Measurements from ENCODE around the gene VASP.
"Not testable (repeated sequence)": the region's sequence is repeated elsewhere in the genome, so short reads cannot be mapped to it uniquely, and the experiment has no call there.

The VASP gene

GRCh38 chr19:45497791-45498190 lies 9.5 kb upstream of the VASP start:
- DNase-seq (ENCODE audit: low read depth), result no peak

- DNase-seq (ENCODE audit: low read depth), result no peak
Observed at GRCh38 chr19:45498411-45499195, 8.7 kb upstream of the VASP start, which contains the start of gene PPM1N. Gene PPM1N, plus strand, starts transcription at chr19:45498443. Its CDS starts 30 bp downstream, at chr19:45498473.

GRCh38 chr19:45499196-45500180 lies 7.8 kb upstream of the VASP start:
- DNase-seq (ENCODE audit: low read depth), result peak; percentile 22

GRCh38 chr19:45500918-45501729 lies 6.2 kb upstream of the VASP start:
- DNase-seq (ENCODE audit: low read depth), result no peak

- no peak for DNase-seq (ENCODE audit: low read depth)
Observed at GRCh38 chr19:45501730-45502014, 5.6 kb upstream of the VASP start.

- DNase-seq (ENCODE audit: low read depth), result no peak
Observed at GRCh38 chr19:45502111-45502510, 5.2 kb upstream of the VASP start.

- no peak for DNase-seq (ENCODE audit: low read depth)
Observed at GRCh38 chr19:45503909-45504308, 3.4 kb upstream of the VASP start.

GRCh38 chr19:45505151-45505995 lies 1.9 kb upstream of the VASP start:
- no peak for DNase-seq (ENCODE audit: low read depth)

- no peak for DNase-seq (ENCODE audit: low read depth)
Observed at GRCh38 chr19:45505996-45506245, 1.4 kb upstream of the VASP start.

GRCh38 chr19:45506246-45506988 lies 862 bp upstream of the VASP start:
- DNase-seq (ENCODE audit: low read depth), result peak; percentile 69

- DNase-seq (ENCODE audit: low read depth), result no peak
Observed at GRCh38 chr19:45507872-45508416, 665 bp downstream of the VASP start.

GRCh38 chr19:45508417-45508860 lies 1.2 kb downstream of the VASP start:
- DNase-seq (ENCODE audit: low read depth), result no peak

- no peak for DNase-seq (ENCODE audit: low read depth)
Observed at GRCh38 chr19:45508861-45509691, 1.8 kb downstream of the VASP start.

- DNase-seq (ENCODE audit: low read depth), result no peak
Observed at GRCh38 chr19:45509692-45510015, 2.4 kb downstream of the VASP start.

- not testable (repeated sequence) for DNase-seq (ENCODE audit: low read depth)
Observed at GRCh38 chr19:45510352-45510751, 3.1 kb downstream of the VASP start.

GRCh38 chr19:45511074-45511473 lies 3.8 kb downstream of the VASP start:
- DNase-seq (ENCODE audit: low read depth), result no peak

GRCh38 chr19:45512881-45513483 lies 5.7 kb downstream of the VASP start:
- DNase-seq (ENCODE audit: low read depth), result no peak

- DNase-seq (ENCODE audit: low read depth), result no peak
Observed at GRCh38 chr19:45514376-45515051, 7.2 kb downstream of the VASP start.

All from fibroblast of the conjunctiva (primary cell).